ENCODE results near the gene CIAO2B.

GRCh38 chr16:66904428-66904845 lies 29.8 kb downstream of the CIAO2B start:
- TF ChIP-seq, protein P1, sequence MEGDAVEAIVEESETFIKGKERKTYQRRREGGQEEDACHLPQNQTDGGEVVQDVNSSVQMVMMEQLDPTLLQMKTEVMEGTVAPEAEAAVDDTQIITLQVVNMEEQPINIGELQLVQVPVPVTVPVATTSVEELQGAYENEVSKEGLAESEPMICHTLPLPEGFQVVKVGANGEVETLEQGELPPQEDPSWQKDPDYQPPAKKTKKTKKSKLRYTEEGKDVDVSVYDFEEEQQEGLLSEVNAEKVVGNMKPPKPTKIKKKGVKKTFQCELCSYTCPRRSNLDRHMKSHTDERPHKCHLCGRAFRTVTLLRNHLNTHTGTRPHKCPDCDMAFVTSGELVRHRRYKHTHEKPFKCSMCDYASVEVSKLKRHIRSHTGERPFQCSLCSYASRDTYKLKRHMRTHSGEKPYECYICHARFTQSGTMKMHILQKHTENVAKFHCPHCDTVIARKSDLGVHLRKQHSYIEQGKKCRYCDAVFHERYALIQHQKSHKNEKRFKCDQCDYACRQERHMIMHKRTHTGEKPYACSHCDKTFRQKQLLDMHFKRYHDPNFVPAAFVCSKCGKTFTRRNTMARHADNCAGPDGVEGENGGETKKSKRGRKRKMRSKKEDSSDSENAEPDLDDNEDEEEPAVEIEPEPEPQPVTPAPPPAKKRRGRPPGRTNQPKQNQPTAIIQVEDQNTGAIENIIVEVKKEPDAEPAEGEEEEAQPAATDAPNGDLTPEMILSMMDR (IDR thresholded peaks at IDR 0.05), result no peak
- TF ChIP-seq POLR2A (IDR thresholded peaks at IDR 0.05), result no peak

Data from testis (tissue), 2 donors.